ENCODE measurements around the gene ADGRD1.

ADGRD1 gene

DNA sequence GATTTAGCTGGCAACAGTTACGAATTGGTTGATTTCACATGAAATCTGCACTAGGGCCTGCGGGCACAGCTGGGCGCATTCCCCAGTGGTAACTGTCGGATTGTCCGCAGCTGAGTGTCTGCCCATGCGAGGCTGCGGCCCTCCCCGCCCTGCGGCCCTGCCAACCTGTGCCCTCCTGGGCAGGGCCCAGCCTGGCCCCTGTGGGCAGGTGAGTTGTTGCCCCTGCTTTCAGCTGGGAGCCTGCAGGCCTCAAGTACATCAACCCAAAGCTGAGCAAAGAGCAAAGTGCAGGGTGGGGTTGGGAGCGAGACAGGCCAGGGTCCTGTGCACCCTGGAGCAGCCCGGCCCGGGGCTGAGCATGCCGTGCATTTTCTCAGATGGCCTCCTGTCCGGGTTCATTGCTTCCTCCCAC, 89.1 kb downstream of the ADGRD1 start:
- DNase-seq (ENCODE audit: low read depth): no peak

DNA sequence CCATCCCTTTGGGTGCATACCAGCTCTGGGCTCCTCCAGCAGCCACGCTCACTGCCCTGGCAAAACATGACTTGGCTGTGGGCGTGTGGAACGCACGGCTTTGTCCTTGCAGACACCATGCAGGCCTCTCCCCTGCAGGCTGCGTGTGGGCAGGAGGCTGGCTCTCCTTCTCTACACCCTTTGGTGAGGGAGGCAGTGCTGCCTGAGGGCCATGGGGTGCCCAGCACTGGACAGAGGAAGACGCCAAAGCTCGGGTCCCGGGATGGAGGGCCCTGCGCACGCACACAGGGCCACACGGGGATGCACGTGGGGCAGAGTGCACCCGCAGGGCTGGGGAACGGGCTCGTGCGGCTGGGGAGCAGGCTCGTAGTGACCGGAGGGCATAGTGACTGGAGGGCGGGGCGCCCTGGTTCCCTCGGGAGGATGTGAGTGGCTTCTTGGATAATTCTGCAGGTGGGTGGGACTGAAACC, 89.7 kb downstream of the ADGRD1 start:
- no peak for DNase-seq (ENCODE audit: low read depth)

DNA sequence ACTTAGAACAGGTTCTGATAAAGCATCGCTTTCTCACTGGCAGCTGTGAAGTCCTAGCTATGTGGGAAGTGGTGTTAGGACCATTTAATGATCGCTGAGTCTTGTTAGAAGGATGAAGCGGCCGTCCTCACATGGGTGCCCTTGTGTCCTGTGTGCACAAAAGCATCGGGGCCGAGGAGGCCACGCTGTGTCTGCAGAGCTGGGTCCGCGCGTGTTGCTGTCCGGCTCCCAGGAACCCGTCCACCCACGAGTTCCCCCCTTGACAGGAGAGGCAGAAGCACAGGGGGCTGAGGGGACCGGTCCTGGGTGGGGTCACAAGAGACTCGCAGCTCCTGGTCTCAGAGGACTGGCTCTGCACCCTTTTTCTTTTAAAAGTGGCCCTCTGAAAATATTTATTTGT, 90.4 kb downstream of the ADGRD1 start:
- no peak for DNase-seq (ENCODE audit: low read depth)

DNA sequence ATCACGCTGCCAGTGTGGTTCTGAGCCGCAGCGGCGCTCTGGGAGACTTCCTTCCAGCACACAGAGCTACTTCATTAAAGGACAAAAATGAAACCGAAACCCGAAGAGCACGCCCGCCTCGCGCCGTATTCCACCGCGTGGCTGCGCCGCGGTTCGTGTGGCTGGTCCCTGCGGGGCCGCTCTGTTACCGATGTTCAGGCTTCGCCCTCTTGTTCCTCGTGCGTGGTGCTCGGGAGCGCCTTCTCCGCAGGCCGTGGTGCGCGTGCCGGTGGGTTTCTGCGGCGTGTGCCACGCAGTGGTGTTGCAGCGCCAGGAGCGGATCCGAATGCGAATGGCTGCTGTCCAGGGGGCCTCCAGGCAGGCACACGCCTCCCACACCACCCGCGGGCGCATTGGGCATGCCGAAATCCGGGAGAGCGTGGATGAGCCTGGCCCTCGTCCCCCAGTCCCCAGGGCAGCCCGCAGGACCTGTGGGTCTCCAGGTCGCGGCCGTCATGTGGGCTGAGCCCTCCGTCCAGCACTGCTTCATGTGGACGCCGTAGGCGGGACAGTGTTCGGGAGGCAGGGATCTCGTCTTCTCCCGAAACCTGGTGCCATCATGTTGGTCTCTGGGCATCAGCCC, 91.2 kb downstream of the ADGRD1 start:
- DNase-seq (ENCODE audit: low read depth): no peak

DNA sequence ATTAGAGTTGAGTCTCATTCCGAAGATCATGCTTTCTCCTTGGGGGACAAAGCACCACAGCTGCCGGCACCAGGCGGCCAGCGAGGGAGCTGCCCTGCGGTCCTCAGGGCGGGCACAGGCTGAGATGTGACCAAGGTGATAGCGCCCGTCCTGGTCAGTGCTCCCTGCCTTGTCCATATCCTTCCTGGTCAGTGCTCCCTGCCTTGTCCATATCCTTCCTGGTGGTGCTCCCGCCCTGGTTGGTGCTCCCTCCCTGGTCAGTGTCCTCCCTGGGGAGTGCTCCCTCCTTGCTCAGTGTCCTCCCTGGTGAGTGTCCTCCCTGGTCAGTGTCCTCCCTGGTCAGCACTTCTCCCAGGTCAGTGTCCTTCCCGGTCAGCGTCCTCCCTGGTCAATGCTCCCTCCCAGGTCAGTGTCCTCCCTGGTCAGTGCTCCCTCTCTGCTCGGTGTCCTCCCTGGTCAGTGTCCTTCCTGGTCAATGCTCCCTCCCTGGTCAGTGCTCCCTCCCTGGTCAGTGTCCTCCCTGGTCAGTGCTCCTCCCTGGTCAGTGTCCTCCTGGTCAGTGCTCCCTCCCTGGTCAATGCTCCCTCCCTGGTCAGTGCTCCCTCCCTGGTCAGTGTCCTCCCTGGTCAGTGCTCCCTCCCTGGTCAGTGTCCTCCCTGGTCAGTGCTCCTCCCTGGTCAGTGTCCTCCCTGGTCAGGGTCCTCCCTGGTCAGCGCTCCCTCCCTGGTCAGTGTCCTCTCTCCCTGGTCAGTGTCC, 92.2 kb downstream of the ADGRD1 start:
- no peak for DNase-seq (ENCODE audit: low read depth)

DNA sequence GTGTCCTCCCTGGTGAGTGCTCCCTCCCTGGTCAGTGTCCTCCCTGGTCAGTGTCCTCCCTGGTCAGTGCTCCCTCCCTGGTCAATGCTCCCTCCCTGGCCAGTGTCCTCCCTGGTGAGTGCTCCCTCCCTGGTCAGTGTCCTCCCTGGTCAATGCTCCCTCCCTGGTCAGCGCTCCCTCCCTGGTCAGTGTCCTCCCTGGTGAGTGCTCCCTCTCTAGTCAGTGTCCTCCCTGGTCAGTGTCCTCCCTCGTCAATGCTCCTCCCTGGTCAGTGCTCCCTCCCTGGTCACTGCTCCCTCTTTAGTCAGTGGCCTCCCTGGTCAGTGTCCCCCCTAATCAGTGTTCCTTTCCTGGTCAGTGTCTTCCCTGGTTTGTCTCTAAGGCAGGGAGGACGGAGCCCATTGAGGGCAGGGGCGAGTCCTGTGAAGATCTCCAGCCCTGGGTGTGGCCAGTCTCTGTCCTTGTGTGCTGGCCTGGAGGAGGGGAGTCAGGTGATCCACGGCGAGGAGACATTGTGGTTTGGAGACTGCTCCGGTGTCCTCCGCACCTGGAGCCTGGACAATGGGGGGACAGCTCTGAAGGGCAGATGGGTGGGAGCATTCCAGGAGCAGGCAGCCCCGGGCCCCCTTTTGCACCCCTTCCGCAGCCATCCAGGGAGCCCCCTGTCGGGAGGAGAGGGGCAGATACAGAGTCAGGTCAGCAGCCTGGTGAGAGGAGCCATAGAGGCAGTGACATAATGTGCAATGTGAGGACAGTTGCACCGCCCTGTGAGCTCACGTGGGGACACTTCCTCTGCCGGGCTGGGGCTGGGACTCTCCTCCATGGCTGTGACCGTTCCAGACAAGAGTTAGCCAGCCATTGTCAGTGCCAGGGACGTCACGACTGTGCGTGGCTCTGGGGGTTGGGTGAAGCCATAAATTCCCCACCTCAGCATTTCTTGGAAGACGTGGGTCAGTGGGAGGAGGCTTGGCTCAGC, 93.4 kb downstream of the ADGRD1 start:
- no peak for DNase-seq (ENCODE audit: low read depth)

DNA sequence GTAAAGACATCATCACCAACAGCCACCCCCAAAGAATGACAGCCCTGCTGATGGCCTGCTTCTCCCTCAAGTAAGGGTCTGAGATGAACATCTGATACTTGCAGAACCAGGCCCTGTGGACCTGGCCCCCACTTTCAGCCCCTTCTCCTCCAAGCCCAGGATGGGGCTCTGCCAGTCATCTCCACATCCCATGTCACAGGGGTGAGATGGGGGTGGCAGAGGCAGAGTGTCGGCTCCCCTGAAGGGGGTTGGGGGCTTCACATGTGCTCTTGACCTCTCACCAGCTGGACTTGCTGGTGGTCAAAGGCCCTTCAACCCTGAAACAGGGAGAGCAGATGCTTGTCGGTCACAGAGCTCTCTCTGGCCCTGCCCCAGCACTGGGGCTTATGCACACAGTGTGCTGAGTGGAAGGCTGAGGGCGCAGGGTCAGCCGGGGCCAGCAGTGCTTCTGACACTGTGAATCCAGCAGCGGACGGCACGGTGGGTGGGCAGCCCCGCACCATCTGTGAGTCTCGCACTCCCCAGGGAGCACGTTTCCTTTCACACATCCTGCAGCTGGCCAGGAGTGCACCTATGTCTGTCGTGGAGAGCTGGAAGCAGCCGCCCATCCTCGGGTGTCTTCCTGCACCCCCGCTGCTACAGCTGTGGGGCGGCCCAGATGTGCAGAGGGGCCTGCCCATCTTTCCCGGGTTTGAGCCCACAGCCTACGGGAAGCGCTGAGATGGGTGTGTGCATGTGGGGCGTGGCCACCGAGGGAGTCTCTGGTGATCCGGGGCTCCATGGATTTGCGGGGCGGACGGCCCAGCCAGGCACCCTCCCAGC, 94.3 kb downstream of the ADGRD1 start:
- no peak for DNase-seq (ENCODE audit: low read depth)

DNA sequence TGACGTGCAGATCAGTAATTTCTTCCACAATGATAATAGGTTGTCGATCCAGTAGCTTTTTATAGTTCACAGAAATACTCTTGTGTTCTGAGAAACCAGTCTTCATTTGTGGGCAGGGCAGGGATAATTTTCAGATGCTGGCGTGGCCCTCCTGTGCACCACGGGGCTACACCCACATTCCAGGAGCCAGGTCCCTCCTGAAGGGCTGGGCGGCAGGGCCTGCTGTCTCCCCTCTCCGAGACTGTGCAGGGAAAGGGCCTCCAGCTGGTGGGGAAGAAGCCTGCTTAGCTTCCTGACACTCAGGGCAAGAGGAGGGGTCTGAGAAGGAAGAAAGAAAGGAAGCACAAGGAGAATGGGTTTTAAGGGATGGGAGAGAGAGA, 94.9 kb downstream of the ADGRD1 start:
- no peak for DNase-seq (ENCODE audit: low read depth)

DNA sequence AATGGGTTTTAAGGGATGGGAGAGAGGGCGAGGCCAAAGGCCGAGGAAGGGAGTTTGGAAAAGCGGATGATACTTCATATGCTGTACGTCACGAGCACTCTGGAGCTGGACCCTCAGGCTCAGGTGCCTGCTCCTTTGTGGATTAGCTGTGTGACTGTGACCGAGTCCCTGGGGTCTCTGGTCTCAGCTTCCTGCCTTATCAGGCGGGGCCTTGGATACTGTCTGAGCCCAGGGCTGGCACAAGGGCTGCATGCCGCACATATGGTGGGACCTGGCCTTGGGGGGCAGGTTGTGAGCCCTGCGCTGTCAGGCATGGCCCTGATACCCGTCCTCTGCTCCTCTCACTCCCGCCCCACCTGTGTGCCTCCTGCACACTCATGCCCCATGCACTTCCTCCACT, 95.3 kb downstream of the ADGRD1 start:
- DNase-seq (ENCODE audit: low read depth): no peak

DNA sequence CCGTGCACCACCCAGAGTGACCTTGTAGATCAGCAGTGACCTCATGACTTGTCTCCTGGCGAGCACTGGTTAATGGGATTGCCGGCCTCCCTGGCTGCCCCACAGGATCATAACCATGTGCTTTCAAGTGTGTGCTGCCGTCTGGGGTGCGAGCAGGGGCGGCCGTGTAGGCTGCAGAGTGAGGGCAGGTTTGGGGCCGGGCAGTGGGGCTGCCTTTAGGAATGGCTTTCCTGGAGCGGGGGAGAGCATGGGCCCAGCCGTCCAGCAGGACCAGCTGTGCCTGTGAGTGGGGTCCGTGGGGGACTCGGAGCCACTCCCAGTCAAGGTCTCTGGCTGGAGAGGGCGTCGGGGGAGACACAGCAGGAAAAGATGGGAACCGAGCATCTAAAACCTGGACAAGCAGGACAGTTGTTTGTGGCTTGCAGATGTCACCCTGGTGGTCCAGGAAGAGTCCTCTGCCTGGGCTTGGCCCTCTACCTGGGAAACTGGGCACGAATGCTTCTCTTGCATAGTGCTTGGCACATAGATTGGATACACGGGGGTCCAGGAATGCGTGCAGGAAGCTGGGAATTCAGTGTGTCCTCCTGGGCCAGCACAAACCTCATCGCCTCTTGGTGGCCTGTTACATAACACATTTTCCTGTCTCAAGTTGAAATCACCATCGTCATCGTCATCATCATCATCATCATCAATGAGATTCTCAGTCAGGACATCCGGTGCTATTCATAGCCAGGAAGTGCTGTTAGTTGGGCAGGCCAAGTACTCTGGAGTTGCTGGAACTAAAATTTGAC, 96.0 kb downstream of the ADGRD1 start:
- no peak for DNase-seq (ENCODE audit: low read depth)

DNA sequence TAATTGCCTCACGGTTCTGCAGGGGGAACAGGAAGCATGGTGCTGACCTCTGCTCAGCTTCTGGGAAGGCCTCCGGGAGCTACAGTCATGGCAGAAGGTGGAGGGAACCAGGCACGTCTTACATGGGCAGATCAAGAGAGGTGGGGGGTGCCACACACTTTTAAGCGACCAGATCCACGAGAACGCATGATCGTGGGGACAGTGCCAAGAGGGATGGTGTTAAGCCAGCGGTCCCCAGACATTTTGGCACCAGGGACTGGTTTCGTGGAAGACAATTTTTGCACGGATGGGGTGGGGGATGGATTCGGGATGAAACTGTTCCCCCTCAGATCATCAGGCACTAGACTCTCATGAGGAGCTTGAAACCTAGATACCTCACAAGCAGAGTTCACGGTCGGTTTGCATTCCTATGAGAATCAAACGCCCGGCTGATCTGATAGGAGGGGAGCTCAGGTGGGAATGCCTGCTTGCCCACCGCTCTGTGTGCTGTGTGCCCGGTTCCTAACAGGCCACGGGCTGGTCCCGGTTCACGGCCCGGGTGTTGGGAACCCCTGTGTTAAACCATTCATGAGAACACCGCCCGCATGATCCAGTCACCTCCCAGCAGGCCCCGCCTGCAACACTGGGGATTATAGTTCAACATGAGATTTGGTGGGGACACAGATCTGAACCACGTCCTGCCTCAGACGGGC, 96.9 kb downstream of the ADGRD1 start:
- DNase-seq (ENCODE audit: low read depth): no peak

DNA sequence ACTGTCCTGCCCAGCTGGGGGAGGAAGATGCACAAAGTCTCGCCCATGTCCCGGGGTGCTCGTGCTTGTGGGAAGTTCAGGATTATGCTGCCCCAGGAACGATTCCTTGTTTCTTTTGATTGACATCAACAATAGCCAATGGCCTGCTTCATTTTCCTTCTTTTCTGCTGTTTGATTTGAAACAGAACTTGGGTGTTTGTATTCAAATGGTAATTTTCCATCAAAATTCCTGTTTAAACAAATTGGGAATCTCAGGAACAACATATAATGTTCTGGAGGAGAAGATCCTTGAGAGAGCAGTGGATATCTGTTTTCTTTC, 97.4 kb downstream of the ADGRD1 start:
- DNase-seq (ENCODE audit: low read depth): no peak

DNA sequence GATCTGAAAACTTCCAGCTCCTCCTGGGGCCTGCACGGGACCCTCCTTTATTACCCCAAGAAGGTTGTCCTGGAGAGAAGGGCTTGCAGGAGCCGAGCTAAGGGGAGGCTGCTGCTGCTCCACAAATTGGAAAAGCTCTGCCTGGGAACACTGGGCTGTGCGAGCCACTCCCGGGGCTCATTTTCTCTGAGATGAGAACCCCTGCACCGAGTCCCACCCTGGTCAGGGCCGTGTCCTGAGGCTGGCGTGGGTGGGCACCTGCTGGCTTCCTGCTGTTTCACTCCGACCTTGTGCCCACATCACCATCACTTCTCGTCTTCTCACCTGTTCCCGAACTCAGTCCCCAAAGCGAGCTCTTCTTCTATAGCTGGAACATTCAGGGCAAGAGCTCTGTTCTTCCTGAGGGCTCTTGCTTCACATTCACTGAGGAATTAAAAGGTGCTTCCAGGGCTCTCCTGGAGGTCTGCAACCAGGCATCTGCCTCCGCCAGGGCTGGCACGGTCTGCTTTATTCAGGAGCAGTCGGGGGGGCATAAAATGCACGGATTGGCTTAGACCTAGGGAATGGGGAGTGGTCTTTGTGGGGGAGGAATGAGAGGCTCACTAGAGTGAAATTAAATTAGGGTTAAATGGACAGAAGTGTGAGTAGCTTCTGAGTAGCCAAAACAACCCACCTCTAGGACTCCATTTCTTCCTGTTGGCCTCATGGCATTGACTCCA, 98.5 kb downstream of the ADGRD1 start:
- DNase-seq (ENCODE audit: low read depth): no peak

DNA sequence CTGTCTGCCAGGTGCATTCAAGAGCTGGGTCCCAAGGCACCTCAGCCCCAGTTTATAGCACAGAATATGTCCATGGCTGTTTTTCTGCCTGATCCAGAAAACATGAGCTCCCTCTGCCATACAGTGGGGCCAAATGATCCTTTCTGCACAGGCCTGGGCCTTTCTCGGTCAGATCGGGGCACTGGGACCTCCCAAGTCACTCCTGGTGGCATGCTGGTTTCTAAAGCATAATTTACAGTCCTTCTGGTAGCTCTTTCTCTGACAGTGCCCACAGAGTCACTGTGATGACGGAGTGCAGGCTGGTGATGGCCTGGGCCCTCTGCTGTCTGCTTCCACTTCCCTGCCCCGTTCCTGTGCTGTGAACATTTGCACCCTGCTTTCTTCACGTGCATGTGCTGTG, 99.2 kb downstream of the ADGRD1 start:
- DNase-seq (ENCODE audit: low read depth): no peak

DNA sequence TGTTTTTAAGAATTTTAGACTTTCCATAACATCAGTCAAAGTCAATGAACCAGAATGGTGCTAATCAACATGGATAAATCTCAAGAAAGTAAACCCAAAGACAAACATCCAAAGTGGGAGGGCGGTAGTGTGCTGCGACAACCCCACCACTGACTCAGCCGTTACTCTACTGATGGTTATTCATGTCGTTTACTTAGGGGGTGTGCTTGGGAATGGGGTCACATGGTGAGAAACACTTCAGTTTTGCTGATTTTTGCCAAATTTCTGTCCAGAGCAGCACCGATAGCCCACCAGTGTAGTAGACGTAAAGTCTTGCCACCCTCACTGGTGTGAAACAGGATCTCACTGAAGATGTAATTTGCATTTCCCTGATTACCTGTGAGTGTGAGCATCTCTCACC, 99.9 kb downstream of the ADGRD1 start:
- no peak for DNase-seq (ENCODE audit: low read depth)

DNA sequence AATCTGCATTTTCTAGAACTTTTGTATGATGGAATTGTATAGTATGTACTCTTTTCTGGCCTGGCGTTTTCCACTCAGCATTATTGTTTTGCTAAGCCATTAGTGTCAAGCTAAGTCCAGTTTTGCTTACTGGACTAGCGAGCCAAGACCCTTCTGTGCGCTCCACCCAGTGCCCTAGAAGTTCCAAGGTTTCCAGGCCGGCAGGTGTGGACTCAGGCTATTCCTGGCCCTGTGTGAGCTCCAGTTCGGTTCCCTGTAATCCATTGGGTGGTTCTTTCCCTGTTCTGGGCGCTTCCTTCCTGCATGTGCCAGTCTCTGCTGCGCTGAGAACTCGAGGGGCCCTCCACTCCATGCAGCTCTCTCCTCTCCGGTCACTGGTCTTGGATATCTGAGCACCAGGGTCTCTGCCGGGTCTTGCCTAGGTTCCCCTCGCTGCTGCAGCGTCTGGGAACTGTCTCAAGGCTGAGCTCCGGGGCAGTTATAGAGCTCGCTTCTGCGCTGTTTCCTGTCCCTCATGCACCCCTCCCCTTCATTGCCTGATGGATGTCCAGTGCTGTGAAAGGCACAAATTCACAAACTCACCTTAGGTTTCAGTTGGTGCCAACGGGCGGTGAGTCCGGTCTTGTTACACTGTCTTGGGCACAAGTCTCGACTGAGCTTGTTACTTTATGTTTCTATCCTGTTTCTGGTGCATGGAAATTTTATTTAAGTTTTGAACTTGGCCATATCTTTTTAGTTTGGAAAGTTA, 100.8 kb downstream of the ADGRD1 start:
- DNase-seq (ENCODE audit: low read depth): no peak

DNA sequence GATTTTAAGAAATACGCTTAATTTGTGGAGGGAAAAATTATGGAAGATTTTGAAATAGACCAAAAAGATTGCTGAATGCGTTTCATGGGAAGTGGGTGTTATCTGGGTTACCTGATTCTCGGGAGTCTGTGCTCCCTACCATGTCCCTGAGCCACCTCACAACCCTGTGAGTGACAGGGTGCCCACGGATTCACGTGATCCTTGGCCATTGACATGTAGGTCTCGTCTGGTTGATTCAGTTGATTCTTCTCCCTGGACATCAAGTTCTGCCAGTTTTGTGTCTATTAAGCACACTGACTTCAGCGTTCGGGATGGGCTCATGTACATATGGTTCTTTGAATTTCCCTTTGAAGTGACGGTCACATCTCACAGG, 101.4 kb downstream of the ADGRD1 start:
- DNase-seq (ENCODE audit: low read depth): no peak

DNA sequence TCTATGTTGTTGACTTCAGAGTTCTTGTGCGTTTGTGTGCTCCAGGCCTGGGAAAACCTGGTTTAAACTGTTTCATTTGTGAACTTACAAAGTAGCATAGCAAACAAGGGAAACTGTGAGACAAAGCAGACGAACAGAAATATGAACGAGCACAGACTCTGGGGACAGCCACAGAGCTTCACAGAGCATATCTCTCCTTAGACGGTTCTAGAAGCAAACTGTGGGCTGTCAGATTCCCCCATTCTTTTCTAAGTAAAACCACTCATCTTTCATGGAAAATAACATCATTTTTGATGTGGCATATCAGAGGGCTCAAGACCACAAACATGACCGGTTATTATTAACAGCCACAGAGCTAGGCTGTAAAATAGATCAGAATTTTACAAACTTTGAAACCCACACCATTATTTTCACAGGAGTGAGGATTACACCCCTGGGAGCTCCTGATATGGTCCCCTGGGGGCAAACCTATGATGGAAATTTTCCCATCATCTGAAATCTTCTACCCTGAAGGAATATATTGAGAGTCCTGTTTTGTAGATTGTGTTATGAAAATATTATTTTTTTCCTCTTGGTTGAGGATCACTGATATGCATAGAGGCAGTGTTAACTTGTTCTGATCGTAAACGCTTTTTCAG, 102.0 kb downstream of the ADGRD1 start:
- DNase-seq (ENCODE audit: low read depth): no peak

DNA sequence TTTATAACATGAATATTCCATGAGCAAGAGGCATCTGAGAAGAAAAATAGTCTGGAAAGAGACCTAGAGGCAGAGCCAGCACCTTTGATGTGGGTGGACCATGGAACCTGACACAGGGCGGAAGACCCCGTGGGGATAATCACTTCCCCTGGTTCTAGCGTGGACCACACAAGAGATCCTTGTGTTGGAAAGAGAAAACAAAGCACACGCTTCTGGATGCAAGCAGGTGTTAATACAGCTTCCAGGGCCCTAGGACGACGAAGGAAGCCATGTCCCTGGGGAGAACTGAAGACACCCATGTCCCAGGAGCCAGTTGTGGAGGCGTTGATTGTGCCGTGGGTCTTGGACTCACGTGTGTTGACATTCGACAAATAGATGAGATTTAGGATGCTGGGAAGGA, 102.9 kb downstream of the ADGRD1 start:
- no peak for DNase-seq (ENCODE audit: low read depth)

All from EH (cell line).